Natural killer cell (primary cell): ENCODE results near the gene BHLHA15. TPM values are rescaled to one million over a fixed set of nuclear protein-coding genes. Genes with fewer than 3 reads are reported as not detected.
A peak's percentile ranks its signal among the peaks of the same experiment; 100 is the strongest.

Experiments
- ATAC-seq, 3 donors: fragments of 150-1000 bp in 2 of 3; fragments of 200-7000 bp in 1 of 3; cut with Tn5 transposase; 1 replicate in 1 of 3; 2 replicates in 2 of 3; pipeline ENCODE4 v1.10.0; 2021; ENCODE audit warnings: mild to moderate bottlenecking in 2 of 3, moderate library complexity in 2 of 3
- DNase-seq, 2 donors: peaks; one replicate each; pipeline versions ENCODE4 v3.0.0 to v3.0.0-alpha.2; 2013 to 2021; ENCODE audit warnings: mixed read lengths in 1 of 2
- H3K27ac ChIP-seq: one replicate; pipeline ENCODE4 v1.5.1; 2013; ENCODE audit warnings: mild to moderate bottlenecking, low read length
- H3K27me3 ChIP-seq: one replicate; pipeline ENCODE4 v1.6.1; 2013; ENCODE audit warnings: low read length; ENCODE audit not compliant: control insufficient read depth, insufficient read depth
- H3K36me3 ChIP-seq: one replicate; pipeline ENCODE4 v1.6.1; 2013; ENCODE audit warnings: low read length; ENCODE audit not compliant: control insufficient read depth, insufficient read depth
- H3K4me1 ChIP-seq: one replicate; pipeline ENCODE4 v1.6.1; 2013; ENCODE audit warnings: low read length; ENCODE audit not compliant: control insufficient read depth, insufficient read depth
- H3K4me3 ChIP-seq: one replicate; pipeline ENCODE4 v1.5.1; 2013; ENCODE audit warnings: low read length
- H3K9me3 ChIP-seq: one replicate; pipeline ENCODE4 v1.6.1; 2013; ENCODE audit warnings: low read length; ENCODE audit not compliant: control insufficient read depth, insufficient read depth
- H3K27ac Mint-ChIP-seq, 2 donors: one replicate each; pipeline ENCODE4 v1.8.0; 2022; ENCODE audit warnings: mild to moderate bottlenecking in 2 of 2, mixed read lengths in 2 of 2, moderate library complexity in 1 of 2
- H3K27me3 Mint-ChIP-seq, 2 donors: one replicate each; pipeline ENCODE4 v1.8.0; 2022; ENCODE audit warnings: low read depth in 2 of 2, mixed read lengths in 2 of 2
- H3K36me3 Mint-ChIP-seq: one replicate; pipeline ENCODE4 v1.8.0; 2022; ENCODE audit warnings: mixed read lengths
- H3K4me1 Mint-ChIP-seq, 2 donors: one replicate each; pipeline ENCODE4 v1.8.0; 2022; ENCODE audit warnings: mixed read lengths in 2 of 2
- H3K4me3 Mint-ChIP-seq: one replicate; pipeline ENCODE4 v1.8.0; 2022; ENCODE audit warnings: mild to moderate bottlenecking, moderate library complexity, mixed read lengths
- H3K9me3 Mint-ChIP-seq, 2 donors: one replicate each; pipeline ENCODE4 v1.8.0; 2022; ENCODE audit warnings: mixed read lengths in 2 of 2
- WGBS: methylation state at CpG from one replicate; pipeline ENCODE4 v1.1.7; 2013; ENCODE audit warnings: missing lambda C conversion rate; ENCODE audit not compliant: insufficient coverage; 5-methylcytosine and 5-hydroxymethylcytosine counted together
- intact Hi-C: fragments of 100-400 bp; cut with micrococcal nuclease; formaldehyde crosslinking; loops from one replicate; pipeline ENCODE4 v1.14.2; 2022
- total RNA-seq, 4 donors: library from RNA; stranded (reverse); fragments of 120-200 nt in 1 of 4; gene quantifications; one replicate each; pipeline versions ENCODE4 v1.2.3 to v1.2.4, GENCODE V29; 2013 to 2022
- TF ChIP-seq, protein P1 (sequence below): fragments of 200-600 bp; IDR thresholded peaks from one replicate; pipeline ENCODE4 v1.8.0; 2022; ENCODE audit warnings: antibody characterized with exemption

Gene BHLHA15
- total RNA-seq, 3 donors from 2014 or later (not counting 1 experiment from before 2014, with no cell fraction given) = 3.3 TPM; not detected in 2

DNA sequence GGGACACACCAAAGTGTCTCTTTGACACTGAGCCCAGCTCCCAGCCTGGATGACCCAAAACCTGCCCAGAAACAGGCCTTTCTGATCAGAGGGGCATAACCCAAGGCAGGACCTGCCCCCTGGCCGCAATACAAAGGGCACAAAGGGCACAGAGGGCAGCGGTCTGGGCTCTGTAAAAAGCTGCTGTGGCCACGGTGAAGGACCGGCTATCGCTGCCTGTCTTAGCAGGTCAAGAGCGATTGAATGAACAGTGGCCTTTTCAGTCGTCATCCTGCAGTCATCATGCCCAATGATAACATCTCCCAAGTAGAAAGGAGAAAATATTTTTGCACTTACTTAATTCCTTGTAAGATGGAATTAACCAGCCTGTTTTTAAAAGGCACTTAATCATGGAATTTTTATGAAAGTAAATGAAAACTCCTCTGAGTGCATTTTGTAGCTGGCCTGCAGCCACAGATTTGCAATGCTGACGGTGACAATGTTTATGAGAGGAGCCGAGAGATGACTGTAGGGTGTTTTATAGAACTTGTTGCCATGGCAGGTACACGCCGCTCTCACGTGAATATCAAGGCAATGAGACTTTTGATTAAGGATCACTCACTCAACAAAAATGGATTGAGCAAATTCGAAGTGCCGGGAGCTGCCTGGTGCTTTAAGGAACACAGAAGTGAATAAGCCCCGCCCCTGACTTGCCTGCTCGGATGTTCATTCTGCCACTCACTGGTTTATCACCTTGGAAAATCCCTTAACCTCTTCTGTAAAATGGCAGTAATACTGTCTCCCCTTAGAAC lies 47.3 kb upstream of the BHLHA15 start:
- Mint-ChIP-seq H3K27ac (no peak overlapping the region), H3K9me3 (no peaks in the 10 kb centered on the region), H3K4me3 (no peak overlapping the region), H3K36me3 (no peaks in the 10 kb centered on the region), H3K4me1 (peaks cover 5 to 10% of the 10 kb centered on the region in 2 donors), H3K27me3 (no peaks in the 10 kb centered on the region)
- Histone ChIP-seq H3K4me1 (no peaks in the 10 kb centered on the region), H3K27ac (no peak overlapping the region), H3K27me3 (no peaks in the 10 kb centered on the region), H3K4me3 (no peak overlapping the region), H3K9me3 (no peaks in the 10 kb centered on the region), H3K36me3 (peaks cover 4% of the 10 kb centered on the region)
- TF ChIP-seq, protein P1, sequence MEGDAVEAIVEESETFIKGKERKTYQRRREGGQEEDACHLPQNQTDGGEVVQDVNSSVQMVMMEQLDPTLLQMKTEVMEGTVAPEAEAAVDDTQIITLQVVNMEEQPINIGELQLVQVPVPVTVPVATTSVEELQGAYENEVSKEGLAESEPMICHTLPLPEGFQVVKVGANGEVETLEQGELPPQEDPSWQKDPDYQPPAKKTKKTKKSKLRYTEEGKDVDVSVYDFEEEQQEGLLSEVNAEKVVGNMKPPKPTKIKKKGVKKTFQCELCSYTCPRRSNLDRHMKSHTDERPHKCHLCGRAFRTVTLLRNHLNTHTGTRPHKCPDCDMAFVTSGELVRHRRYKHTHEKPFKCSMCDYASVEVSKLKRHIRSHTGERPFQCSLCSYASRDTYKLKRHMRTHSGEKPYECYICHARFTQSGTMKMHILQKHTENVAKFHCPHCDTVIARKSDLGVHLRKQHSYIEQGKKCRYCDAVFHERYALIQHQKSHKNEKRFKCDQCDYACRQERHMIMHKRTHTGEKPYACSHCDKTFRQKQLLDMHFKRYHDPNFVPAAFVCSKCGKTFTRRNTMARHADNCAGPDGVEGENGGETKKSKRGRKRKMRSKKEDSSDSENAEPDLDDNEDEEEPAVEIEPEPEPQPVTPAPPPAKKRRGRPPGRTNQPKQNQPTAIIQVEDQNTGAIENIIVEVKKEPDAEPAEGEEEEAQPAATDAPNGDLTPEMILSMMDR = no peak
- intact Hi-C loops = no loop called here
- ATAC-seq (no peak), DNase-seq (no peak)
- WGBS = 93% methylated on average over 16 of the region's 16 CpGs

DNA sequence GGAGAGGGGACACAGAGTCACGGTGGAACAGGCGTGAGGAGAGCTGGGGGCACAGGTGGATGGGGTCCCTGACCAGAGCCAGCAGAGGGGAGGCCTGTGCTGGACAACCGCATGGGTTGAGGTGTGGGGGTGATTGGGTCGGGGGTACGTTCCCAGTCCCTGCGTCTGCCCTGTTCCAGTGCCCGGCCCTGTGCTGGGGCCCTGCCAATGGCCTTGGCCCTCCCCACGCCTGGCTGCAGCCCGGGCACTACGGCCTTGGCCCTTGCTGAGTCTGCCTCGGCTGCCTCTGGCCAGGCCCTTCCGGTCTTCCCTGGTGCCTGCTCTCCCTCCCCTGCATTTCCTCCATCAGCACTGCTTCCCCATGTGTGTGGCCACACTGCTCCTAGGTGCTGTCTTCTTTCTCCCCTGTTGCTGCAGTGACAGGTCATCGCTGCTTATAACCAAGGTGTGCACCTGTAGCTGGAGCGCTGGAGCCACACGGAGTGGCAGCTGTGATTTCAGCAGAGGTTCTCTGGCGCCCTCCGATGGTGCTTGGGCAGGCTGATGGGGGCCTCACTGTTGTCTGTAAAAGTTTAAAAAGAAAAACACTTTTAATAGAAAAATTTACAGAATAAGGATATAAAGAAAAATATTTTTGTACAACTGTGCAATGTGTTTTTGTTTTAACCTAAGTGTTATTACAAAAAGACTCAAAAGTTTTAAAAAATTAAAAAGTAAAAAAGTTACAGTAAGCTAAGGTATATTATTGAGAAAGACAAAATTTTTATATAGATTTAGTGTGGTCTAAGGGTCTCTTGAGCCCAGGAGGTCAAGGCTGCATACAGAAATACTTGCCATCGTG lies 45.2 kb upstream of the BHLHA15 start:
- TF ChIP-seq, protein P1 = peak; percentile 62
- H3K9me3 Mint-ChIP-seq = no peaks in the 10 kb centered on the region
- Histone ChIP-seq H3K4me3 (no peak overlapping the region), H3K27me3 (no peaks in the 10 kb centered on the region), H3K9me3 (no peaks in the 10 kb centered on the region), H3K4me1 (no peaks in the 10 kb centered on the region), H3K27ac (no peak overlapping the region), H3K36me3 (no peaks in the 10 kb centered on the region)
- WGBS = 75% methylated on average over 18 of the region's 18 CpGs
- H3K27me3 Mint-ChIP-seq = no peaks in the 10 kb centered on the region
- H3K27ac Mint-ChIP-seq = no peak overlapping the region
- peak; percentile 43 to 65 for DNase-seq
- no peaks in the 10 kb centered on the region for H3K36me3 Mint-ChIP-seq
- no peak overlapping the region for H3K4me3 Mint-ChIP-seq
- H3K4me1 Mint-ChIP-seq = peaks cover 5 to 10% of the 10 kb centered on the region in 2 donors
- intact Hi-C loops = no loop called here
- peak in 2 of 3 donors; percentile 56 to 67 for ATAC-seq

DNA sequence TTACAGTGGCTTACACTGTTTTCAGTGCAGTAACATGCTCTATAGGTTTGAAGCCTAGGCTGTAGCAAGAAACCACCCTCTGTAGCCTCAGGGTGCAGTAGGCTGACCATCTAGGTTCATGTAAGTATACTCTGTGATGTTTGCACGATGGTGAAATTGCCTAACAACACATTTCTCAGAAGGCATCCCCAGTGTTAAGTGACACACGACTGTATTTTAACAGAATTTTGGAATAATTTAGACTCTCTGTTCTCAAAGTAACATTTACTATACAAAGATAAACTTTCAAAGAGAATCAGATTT lies 44.6 kb upstream of the BHLHA15 start:
- ATAC-seq (no peak), DNase-seq (no peak)
- Histone ChIP-seq H3K4me1 (no peaks in the 10 kb centered on the region), H3K27me3 (no peaks in the 10 kb centered on the region), H3K36me3 (no peaks in the 10 kb centered on the region), H3K9me3 (no peaks in the 10 kb centered on the region), H3K4me3 (no peak overlapping the region), H3K27ac (no peak overlapping the region)
- H3K4me3 Mint-ChIP-seq = no peak overlapping the region
- H3K4me1 Mint-ChIP-seq = peaks cover 5 to 10% of the 10 kb centered on the region in 2 donors
- H3K36me3 Mint-ChIP-seq = no peaks in the 10 kb centered on the region
- intact Hi-C loops = no loop called here
- TF ChIP-seq, protein P1 = no peak
- H3K27me3 Mint-ChIP-seq = no peaks in the 10 kb centered on the region
- 92% methylated on average over 2 of the region's 2 CpGs for WGBS
- H3K27ac Mint-ChIP-seq = no peak overlapping the region
- no peaks in the 10 kb centered on the region for H3K9me3 Mint-ChIP-seq
